GM18508 (cell line): Measurements from ENCODE around the gene ABCC9.

ENCODE experiments used
- ATAC-seq: cut with Tn5 transposase; IDR thresholded peaks from one replicate; pipeline ENCODE4 v1.9.1; 2021; ENCODE audit warnings: moderate number of reproducible peaks; ENCODE audit not compliant: insufficient read depth, unreplicated experiment

Gene ABCC9

GRCh38 chr12:21884936-21885335 is 56.3 kb downstream of the ABCC9 start:
- no peak for ATAC-seq

DNA sequence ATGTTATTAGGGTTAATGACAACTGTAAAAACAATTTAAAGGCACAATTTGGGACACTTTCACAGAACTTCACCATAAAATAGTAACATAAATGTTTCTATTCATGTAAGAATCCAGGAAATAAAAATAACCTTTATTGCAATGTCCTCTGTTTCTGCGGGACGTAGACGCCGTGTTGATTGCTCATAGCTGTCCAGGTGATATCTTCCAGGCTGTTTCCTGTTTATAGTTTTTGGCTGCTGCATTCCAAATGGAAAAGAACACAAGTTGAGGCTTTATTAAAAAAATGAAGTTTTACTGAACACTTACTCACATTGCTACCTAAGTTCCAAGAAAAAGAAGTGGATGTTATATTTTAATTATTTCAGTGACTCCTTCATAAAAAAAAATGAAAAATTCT is 58.6 kb downstream of the ABCC9 start:
- no peak for ATAC-seq

GRCh38 chr12:21881965-21882364 is 59.3 kb downstream of the ABCC9 start:
- no peak for ATAC-seq

DNA sequence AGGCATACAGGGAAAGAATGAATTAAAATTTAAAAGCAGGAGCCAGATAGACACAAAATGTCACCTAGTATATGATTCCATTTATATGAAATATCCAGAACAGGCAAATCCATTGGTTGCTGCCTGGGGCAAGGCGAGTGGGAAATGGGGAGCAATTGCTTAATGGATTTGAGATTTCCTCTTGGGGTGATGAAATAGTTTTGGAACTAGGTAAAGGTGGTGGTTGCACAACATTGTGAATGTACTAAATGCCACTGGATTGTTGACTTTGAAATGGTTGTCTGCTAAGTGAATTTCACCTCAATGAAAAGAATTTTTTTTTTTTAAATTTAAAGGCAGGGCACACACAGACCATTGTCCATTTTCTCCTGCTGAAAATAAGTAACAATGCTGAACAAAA is 61.9 kb downstream of the ABCC9 start:
- no peak for ATAC-seq

- no peak for ATAC-seq
These were observed 63.8 kb downstream of the ABCC9 start for GRCh38 chr12:21877293-21877982.

GRCh38 chr12:21865846-21866245 is 75.4 kb downstream of the ABCC9 start:
- ATAC-seq: no peak

DNA sequence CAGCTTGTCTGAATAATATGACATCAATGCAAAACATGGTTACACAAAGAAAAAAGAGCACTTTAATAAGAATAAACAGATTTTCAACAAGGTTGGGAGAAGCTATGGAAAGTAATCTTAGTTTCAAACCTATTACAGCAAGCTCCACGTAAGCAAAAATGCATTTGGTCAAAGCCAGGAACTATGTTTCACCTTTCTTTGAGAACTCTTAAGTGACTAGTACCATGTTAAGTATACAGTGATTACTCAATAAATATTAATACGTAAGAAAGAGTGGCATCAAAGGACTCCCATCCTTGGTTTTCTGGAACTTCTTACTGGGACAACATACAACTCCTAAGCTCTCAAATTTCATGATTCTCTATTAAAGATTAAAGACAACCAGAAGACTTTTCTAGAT is 80.7 kb downstream of the ABCC9 start:
- no peak for ATAC-seq

DNA sequence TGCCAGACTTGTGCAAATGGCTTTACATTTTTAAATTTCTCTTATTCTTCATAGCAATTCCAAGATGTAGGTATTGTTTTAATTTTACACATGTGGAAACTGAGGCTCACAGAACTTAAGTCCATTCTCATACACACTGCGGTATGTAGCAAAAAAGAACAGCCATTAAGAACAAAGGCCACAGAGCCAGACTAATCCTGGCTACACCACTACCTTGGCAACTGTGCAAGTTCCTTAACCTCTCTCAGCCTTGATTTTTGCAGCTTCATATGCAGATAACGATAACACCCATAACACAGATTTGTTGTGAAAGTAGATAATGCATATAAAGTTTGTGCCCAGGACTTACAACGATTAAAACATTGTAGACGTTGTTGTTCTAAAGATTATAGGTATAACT is 81.1 kb downstream of the ABCC9 start:
- no peak for ATAC-seq

- no peak for ATAC-seq
These were observed 89.0 kb downstream of the ABCC9 start for GRCh38 chr12:21852251-21852650.

- no peak for ATAC-seq
These were observed 90.1 kb downstream of the ABCC9 start for GRCh38 chr12:21851151-21851550.

DNA sequence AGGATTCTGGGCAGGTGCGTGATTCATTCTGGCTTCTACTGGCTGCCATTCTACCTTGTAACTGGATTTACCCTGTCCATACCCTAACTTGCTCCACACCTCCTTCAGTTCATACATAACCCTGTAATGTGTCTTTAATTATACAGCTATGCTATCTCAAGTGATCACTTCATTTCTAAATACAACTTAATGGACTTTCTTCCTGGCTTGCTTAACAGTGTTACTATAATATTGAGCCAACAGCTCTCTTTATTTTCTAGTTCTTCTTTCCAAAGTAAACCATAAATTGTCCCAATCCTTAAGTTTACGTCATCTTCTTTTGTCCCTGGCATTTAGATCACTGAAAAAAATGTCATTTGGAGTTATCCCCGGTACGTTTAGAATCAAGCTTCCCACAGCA is 90.8 kb downstream of the ABCC9 start:
- no peak for ATAC-seq

GRCh38 chr12:21849878-21850277 is 91.3 kb downstream of the ABCC9 start:
- no peak for ATAC-seq

- ATAC-seq: no peak
These were observed 93.0 kb downstream of the ABCC9 start for GRCh38 chr12:21848192-21848591.

DNA sequence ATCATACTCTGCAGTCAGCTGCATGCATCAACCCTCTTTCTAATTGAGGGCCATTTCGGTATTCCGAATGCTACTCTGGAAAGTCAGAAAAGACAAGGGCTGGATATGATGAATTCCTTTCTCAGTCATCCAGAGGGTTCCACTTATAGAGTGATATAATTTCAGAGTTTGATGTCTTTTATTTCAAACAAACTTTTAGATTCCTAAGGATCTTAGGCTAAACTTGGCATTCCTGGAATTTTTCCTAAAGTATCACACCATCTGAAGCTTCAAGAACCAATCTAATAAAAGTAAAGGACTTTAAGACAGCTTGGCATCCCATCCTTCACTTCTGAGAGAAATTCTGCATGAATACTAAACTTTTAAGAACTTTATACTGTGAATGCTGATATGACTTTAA is 97.4 kb downstream of the ABCC9 start:
- ATAC-seq: no peak

- no peak for ATAC-seq
These were observed 101.5 kb downstream of the ABCC9 start for GRCh38 chr12:21839776-21840175.

GRCh38 chr12:21837847-21838246 is 103.4 kb downstream of the ABCC9 start:
- no peak for ATAC-seq

DNA sequence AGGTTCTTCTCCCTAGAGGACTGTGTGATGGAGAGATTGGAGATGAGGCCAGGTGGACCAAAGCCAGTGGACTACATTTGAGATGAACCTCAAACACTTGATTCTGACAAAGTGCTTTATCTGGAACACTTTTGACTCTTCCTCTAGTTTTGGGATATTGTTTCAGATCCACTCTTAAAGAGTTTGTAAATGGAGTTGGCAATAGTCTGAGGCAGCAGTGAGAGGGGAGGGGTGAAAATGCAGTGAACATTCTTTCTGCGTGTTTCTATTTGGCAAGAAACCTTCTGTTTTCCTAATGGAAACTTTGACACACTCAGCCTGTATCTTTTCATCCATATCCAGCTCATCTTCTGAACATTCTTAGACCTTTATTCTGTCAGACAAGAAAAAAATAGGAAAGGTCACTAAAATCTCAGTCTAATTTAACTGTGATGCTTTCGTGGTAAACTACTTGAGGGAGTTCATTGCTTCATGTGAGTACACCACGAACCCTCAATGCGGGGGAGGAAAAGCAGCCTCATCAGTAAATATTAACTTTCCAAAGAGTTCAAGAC is 109.4 kb downstream of the ABCC9 start:
- ATAC-seq: no peak

GRCh38 chr12:21828779-21829178 is 112.4 kb downstream of the ABCC9 start:
- ATAC-seq: no peak

GRCh38 chr12:21828136-21828775 is 113.0 kb downstream of the ABCC9 start:
- ATAC-seq: no peak

GRCh38 chr12:21827083-21827482 is 114.1 kb downstream of the ABCC9 start:
- ATAC-seq: no peak

DNA sequence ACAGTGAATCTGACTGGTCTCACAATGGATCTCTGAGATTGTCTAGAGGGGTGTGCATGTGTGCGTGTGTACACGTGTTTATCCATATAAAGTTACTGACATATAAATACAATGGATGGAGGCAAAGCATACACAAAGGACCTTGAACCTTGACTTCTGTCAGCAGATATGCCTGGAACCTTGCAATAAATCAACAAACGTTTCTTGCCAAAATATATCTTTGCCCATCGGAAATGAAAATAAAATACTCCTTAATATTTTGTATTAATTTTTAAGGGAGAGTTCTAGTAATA is 114.7 kb downstream of the ABCC9 start:
- ATAC-seq: no peak
